ENCODE measurements around the gene C14orf93. TPM values are rescaled to one million over a fixed set of nuclear protein-coding genes. Genes with fewer than 3 reads are reported as not detected.
"Not testable (repeated sequence)": the region's sequence is repeated elsewhere in the genome, so short reads cannot be mapped to it uniquely, and the experiment has no call there.

C14orf93 gene
- total RNA-seq, 5 donors from 2014 or later (not counting 1 experiment from before 2014, with no cell fraction given), result 10.8 to 13.7 (median 12.4) TPM

DNA sequence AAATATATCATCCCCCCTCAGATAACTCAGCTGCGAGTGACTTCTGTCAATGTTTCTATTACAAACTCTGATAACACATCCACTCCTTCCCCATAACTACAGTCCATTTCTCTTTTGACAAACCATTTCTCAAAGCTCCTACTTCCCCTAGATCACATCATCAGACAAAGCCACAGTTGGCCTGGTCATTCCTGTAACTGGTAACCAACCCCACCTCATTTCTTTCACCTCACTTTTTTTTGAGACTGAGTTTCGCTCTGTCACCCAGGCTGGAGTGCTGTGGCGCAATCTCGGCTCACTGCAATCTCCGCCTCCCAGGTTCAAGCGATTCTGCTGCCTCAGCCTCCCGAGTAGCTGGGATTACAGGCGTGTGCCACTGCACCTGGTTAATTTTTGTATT, 58.1 kb downstream of the C14orf93 start:
- Mint-ChIP-seq H3K4me1 (peaks cover 7 to 16% (median 13%) of the 10 kb centered on the region in 3 donors), H3K36me3 (peaks cover 22% of the 10 kb centered on the region)
- H3K4me3 Mint-ChIP-seq; H3K4me1 ChIP-seq (ENCODE audit: control insufficient read depth in 1 of 2, extremely low read depth in 1 of 2, insufficient read depth in 2 of 2, low read length in 2 of 2); POLR2A ChIA-PET; H3K9me3 Mint-ChIP-seq; H3K27me3 ChIP-seq (replicated peaks in 1 of 2; ENCODE audit: control insufficient read depth in 2 of 2, extremely low read depth in 1 of 2, insufficient read depth in 2 of 2, low read length in 1 of 2); H3K27ac ChIP-seq (ENCODE audit: low read length); CTCF ChIA-PET; H3K27ac Mint-ChIP-seq; H3K9me3 ChIP-seq; H3K4me3 ChIP-seq (ENCODE audit: control insufficient read depth in 1 of 2, extremely low read depth in 1 of 2, low read length in 1 of 2); H3K27me3 Mint-ChIP-seq; ATAC-seq (replicated peaks in 1 of 4); DNase-seq: not testable (repeated sequence)
- peaks cover 5 to 19% of the 10 kb centered on the region in 2 donors for H3K36me3 ChIP-seq (ENCODE audit: control insufficient read depth in 2 of 2, extremely low read depth in 1 of 2, insufficient read depth in 1 of 2, low read length in 1 of 2)
- WGBS (ENCODE audit: insufficient coverage), result 100% methylated on average over 4 of the region's 8 CpGs

GRCh38 chr14:22945642-22946041, 64.3 kb downstream of the C14orf93 start:
- 100% methylated on average over 2 of the region's 3 CpGs for WGBS (ENCODE audit: insufficient coverage)
- Histone ChIP-seq H3K9me3 (no peaks in the 10 kb centered on the region), H3K27me3 (replicated peaks in 1 of 2; ENCODE audit: control insufficient read depth in 2 of 2, extremely low read depth in 1 of 2, insufficient read depth in 2 of 2, low read length in 1 of 2) (no peaks in the 10 kb centered on the region), H3K4me3 (ENCODE audit: control insufficient read depth in 1 of 2, extremely low read depth in 1 of 2, low read length in 1 of 2) (no peak overlapping the region), H3K36me3 (ENCODE audit: control insufficient read depth in 2 of 2, extremely low read depth in 1 of 2, insufficient read depth in 1 of 2, low read length in 1 of 2) (peaks cover 8 to 22% of the 10 kb centered on the region in 2 donors), H3K27ac (ENCODE audit: low read length) (no peak overlapping the region), H3K4me1 (ENCODE audit: control insufficient read depth in 1 of 2, extremely low read depth in 1 of 2, insufficient read depth in 2 of 2, low read length in 2 of 2) (no peaks in the 10 kb centered on the region)
- Mint-ChIP-seq H3K9me3 (no peaks in the 10 kb centered on the region), H3K27ac (no peak overlapping the region), H3K36me3 (peaks cover 27% of the 10 kb centered on the region), H3K27me3 (no peaks in the 10 kb centered on the region), H3K4me1 (no peaks in the 10 kb centered on the region), H3K4me3 (no peak overlapping the region)
- POLR2A ChIA-PET, result interaction anchor here in 1 of 2 donors (0.6 kb wide), 1 partner anchor 28 kb away, joined by 4 read pairs; no protein-coding TSS in a partner anchor
- CTCF ChIA-PET, result interaction anchor here in 1 of 2 donors (0.6 to 1.8 kb wide), 3 partner anchors 93 to 375 kb away, joined by 3 to 4 read pairs (median 4); no protein-coding TSS in a partner anchor
- DNase-seq (no peak), ATAC-seq (replicated peaks in 1 of 4) (no peak)

- H3K36me3 Mint-ChIP-seq, result peaks cover 4% of the 10 kb centered on the region
- ChIA-PET POLR2A (interaction anchor here (0.6 kb wide), 2 partner anchors 91 to 468 kb away, joined by 4 to 11 read pairs; partner anchors contain the start of gene MYH6 (in 1 of the 2)), CTCF (interaction anchor here (0.6 to 0.7 kb wide), 4 partner anchors 129 to 1215 kb away, joined by 3 to 6 read pairs (median 4); no protein-coding TSS in a partner anchor)
These were observed 70.3 kb downstream of the C14orf93 start for GRCh38 chr14:22939684-22940083.

More at GRCh38 chr14:22939684-22940083, 70.3 kb downstream of the C14orf93 start:
- Histone ChIP-seq H3K36me3 (ENCODE audit: control insufficient read depth in 2 of 2, extremely low read depth in 1 of 2, insufficient read depth in 1 of 2, low read length in 1 of 2) (peaks cover 2 to 6% of the 10 kb centered on the region in 2 donors), H3K27me3 (replicated peaks in 1 of 2; ENCODE audit: control insufficient read depth in 2 of 2, extremely low read depth in 1 of 2, insufficient read depth in 2 of 2, low read length in 1 of 2) (no peaks in the 10 kb centered on the region), H3K4me1 (ENCODE audit: control insufficient read depth in 1 of 2, extremely low read depth in 1 of 2, insufficient read depth in 2 of 2, low read length in 2 of 2) (no peaks in the 10 kb centered on the region), H3K9me3 (no peaks in the 10 kb centered on the region), H3K4me3 (ENCODE audit: control insufficient read depth in 1 of 2, extremely low read depth in 1 of 2, low read length in 1 of 2) (no peak overlapping the region), H3K27ac (ENCODE audit: low read length) (no peak overlapping the region)
- H3K27ac Mint-ChIP-seq, result no peak overlapping the region
- DNase-seq, result no peak
- no peaks in the 10 kb centered on the region for H3K27me3 Mint-ChIP-seq
- no peaks in the 10 kb centered on the region for H3K9me3 Mint-ChIP-seq
- no peak overlapping the region for H3K4me3 Mint-ChIP-seq
- H3K4me1 Mint-ChIP-seq, result no peaks in the 10 kb centered on the region
- no CpG with 5 or more reads among the region's 4 CpGs for WGBS (ENCODE audit: insufficient coverage)
- no peak for ATAC-seq (replicated peaks in 1 of 4)

Other genes with a start within 250 kb of the C14orf93 start
- gene OXA1L, start 243.5 kb downstream of the C14orf93 start, total RNA-seq, result 100 to 1,000 TPM; 130 to 152 (median 136) TPM
- 1 to 10 TPM in 2 of 5 donors, under 1 TPM in 2, not detected in 1; 0.75 to 1.8 (median 0.98) TPM for gene SLC7A7, start 194.7 kb downstream of the C14orf93 start, total RNA-seq
- 10 to 100 TPM; 36.5 to 70.1 (median 62.2) TPM for gene MRPL52, start 180.3 kb downstream of the C14orf93 start, total RNA-seq
- 1 to 10 TPM; 1.9 to 3.7 (median 2.3) TPM for gene MMP14, start 173.6 kb downstream of the C14orf93 start, total RNA-seq
- gene LRP10, start 138.4 kb downstream of the C14orf93 start, total RNA-seq, result 100 to 1,000 TPM in 1 of 5 donors, 10 to 100 TPM in 4; 67.0 to 103 (median 89.9) TPM
- gene REM2, start 126.9 kb downstream of the C14orf93 start, total RNA-seq, result 10 to 100 TPM in 1 of 5 donors, 1 to 10 TPM in 4; 4.1 to 10.6 (median 6.2) TPM
- gene RBM23, start 91.0 kb downstream of the C14orf93 start, total RNA-seq, result 100 to 1,000 TPM in 1 of 5 donors, 10 to 100 TPM in 4; 88.7 to 102 (median 94.7) TPM
- gene PRMT5, start 80.8 kb downstream of the C14orf93 start, total RNA-seq, result 10 to 100 TPM; 17.7 to 45.3 (median 37.5) TPM
- gene HAUS4, start 53.1 kb downstream of the C14orf93 start, total RNA-seq, result 10 to 100 TPM; 19.2 to 37.1 (median 23.8) TPM
- 1 to 10 TPM; 1.8 to 3.1 (median 2.4) TPM for gene AJUBA, start 27.6 kb downstream of the C14orf93 start, total RNA-seq
- 10 to 100 TPM; 20.6 to 43.9 (median 38.0) TPM for gene PSMB5, start 24.8 kb upstream of the C14orf93 start, total RNA-seq
- under 1 TPM in 4 of 5 donors, not detected in 1; 0.26 to 0.95 (median 0.54) TPM for gene PSMB11, start 32.1 kb upstream of the C14orf93 start, total RNA-seq
- 1 to 10 TPM; 1.2 to 3.0 (median 1.6) TPM for gene CDH24, start 47.4 kb upstream of the C14orf93 start, total RNA-seq
- 100 to 1,000 TPM; 277 to 326 (median 290) TPM for gene ACIN1, start 85.0 kb upstream of the C14orf93 start, total RNA-seq
- 10 to 100 TPM in 4 of 5 donors, 1 to 10 TPM in 1; 9.5 to 47.7 (median 43.6) TPM for gene C14orf119, start 85.4 kb upstream of the C14orf93 start, total RNA-seq
- not detected for gene CIROP, start 94.8 kb upstream of the C14orf93 start, total RNA-seq
- under 1 TPM; 0.33 to 0.82 (median 0.53) TPM for gene CEBPE, start 109.1 kb upstream of the C14orf93 start, total RNA-seq
- 1 to 10 TPM in 4 of 5 donors, under 1 TPM in 1; 0.33 to 8.1 (median 5.9) TPM for gene SLC7A8, start 173.5 kb upstream of the C14orf93 start, total RNA-seq
- gene RNF212B, start 227.8 kb upstream of the C14orf93 start, total RNA-seq, result 1 to 10 TPM in 1 of 5 donors, not detected in 4; 1.1 TPM

Data from T-cell (primary cell).